Ishikawa (cell line): ENCODE results near the gene TRPM3.

ENCODE experiments used
- CEBPB ChIP-seq: IDR thresholded peaks from 2 replicates; pipeline ENCODE4 v1.6.1; 2012
- CREB1 ChIP-seq: IDR thresholded peaks from 2 replicates; pipeline ENCODE4 v1.6.1; 2012; ENCODE audit warnings: low read depth
- EP300 ChIP-seq: IDR thresholded peaks from 2 replicates; pipeline ENCODE4 v1.6.1; 2012; ENCODE audit warnings: borderline replicate concordance
- NFIC ChIP-seq: IDR thresholded peaks from 2 replicates; pipeline ENCODE4 v1.6.1; 2012
- RAD21 ChIP-seq: IDR thresholded peaks from 2 replicates; pipeline ENCODE4 v1.6.1; 2012; ENCODE audit warnings: low read depth
- TAF1 ChIP-seq: IDR thresholded peaks from 2 replicates; pipeline ENCODE4 v1.6.1; 2012; ENCODE audit warnings: low read depth, mild to moderate bottlenecking
- TCF12 ChIP-seq: IDR thresholded peaks from 2 replicates; pipeline ENCODE4 v1.6.1; 2012; ENCODE audit warnings: low read depth
- YY1 ChIP-seq: IDR thresholded peaks from 2 replicates; pipeline ENCODE4 v1.6.1; 2012; ENCODE audit warnings: low read depth
- ZBTB7A ChIP-seq: IDR thresholded peaks from 2 replicates; pipeline ENCODE4 v1.6.1; 2012; ENCODE audit warnings: low read depth
- TF ChIP-seq, protein P1 (sequence below): IDR thresholded peaks from 2 replicates; pipeline ENCODE4 v1.6.1; 2012
- TF ChIP-seq, protein P2 (sequence below): IDR thresholded peaks from 2 replicates; pipeline ENCODE4 v1.6.1; 2012; ENCODE audit warnings: low read depth, mild to moderate bottlenecking

DNA sequence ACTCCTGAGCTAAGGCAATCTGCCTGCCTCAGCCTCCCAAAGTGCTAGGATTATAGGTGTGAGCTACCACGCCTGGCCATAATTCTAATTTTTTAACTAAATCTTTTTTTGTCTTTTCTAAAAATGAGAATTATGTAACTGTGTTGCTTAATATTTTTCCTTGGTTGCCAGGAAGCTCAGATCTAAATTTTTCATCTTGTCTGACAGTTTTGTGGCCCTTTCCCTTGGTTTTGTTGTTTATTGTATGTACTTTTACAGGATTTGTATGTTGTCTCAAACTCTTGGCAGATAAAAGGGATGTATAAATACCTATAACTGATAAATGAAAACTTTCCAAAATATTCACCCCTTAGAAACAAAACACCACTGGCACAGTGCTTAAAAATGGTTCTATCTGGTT, 618.7 kb downstream of the TRPM3 start:
- TF ChIP-seq YY1 (no peak), TCF12 (no peak), NFIC (no peak), CREB1 (no peak), ZBTB7A (no peak), EP300 (no peak), CEBPB (no peak), TAF1 (no peak), RAD21 (no peak)
- TF ChIP-seq, protein P1, sequence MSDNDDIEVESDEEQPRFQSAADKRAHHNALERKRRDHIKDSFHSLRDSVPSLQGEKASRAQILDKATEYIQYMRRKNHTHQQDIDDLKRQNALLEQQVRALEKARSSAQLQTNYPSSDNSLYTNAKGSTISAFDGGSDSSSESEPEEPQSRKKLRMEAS, result no peak
- TF ChIP-seq, protein P2, sequence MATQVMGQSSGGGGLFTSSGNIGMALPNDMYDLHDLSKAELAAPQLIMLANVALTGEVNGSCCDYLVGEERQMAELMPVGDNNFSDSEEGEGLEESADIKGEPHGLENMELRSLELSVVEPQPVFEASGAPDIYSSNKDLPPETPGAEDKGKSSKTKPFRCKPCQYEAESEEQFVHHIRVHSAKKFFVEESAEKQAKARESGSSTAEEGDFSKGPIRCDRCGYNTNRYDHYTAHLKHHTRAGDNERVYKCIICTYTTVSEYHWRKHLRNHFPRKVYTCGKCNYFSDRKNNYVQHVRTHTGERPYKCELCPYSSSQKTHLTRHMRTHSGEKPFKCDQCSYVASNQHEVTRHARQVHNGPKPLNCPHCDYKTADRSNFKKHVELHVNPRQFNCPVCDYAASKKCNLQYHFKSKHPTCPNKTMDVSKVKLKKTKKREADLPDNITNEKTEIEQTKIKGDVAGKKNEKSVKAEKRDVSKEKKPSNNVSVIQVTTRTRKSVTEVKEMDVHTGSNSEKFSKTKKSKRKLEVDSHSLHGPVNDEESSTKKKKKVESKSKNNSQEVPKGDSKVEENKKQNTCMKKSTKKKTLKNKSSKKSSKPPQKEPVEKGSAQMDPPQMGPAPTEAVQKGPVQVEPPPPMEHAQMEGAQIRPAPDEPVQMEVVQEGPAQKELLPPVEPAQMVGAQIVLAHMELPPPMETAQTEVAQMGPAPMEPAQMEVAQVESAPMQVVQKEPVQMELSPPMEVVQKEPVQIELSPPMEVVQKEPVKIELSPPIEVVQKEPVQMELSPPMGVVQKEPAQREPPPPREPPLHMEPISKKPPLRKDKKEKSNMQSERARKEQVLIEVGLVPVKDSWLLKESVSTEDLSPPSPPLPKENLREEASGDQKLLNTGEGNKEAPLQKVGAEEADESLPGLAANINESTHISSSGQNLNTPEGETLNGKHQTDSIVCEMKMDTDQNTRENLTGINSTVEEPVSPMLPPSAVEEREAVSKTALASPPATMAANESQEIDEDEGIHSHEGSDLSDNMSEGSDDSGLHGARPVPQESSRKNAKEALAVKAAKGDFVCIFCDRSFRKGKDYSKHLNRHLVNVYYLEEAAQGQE, result no peak
